CD14-positive monocyte (primary cell): ENCODE data around the gene UBAP2. TPM values are rescaled to one million over a fixed set of nuclear protein-coding genes. Genes with fewer than 3 reads are reported as not detected.

Source experiments
- DNase-seq, 3 donors: peaks; one replicate each; pipeline ENCODE4 v3.0.0-alpha.2; 2011 to 2022
- H2AFZ ChIP-seq: 2 replicates; pipeline ENCODE4 v1.6.0; 2012; ENCODE audit warnings: mild to moderate bottlenecking, low read depth, low read length, inconsistent platforms; ENCODE audit not compliant: insufficient read depth, poor library complexity, severe bottlenecking
- H3K27ac ChIP-seq, 2 donors: 1 replicate in 1 of 2; 2 replicates in 1 of 2; pipeline ENCODE4 v1.5.1; 2012 to 2013; ENCODE audit warnings: low read length in 2 of 2, control low read depth in 1 of 2, inconsistent platforms in 1 of 2, low read depth in 1 of 2, mild to moderate bottlenecking in 1 of 2
- H3K27me3 ChIP-seq, 2 donors: one replicate each; pipeline versions ENCODE4 v1.6.0 to v1.6.1; 2011 to 2013; ENCODE audit warnings: low read length in 2 of 2; ENCODE audit not compliant: control insufficient read depth in 2 of 2, insufficient read depth in 2 of 2
- H3K36me3 ChIP-seq, 2 donors: replicated peaks in 1 of 2; 1 replicate in 1 of 2; 2 replicates in 1 of 2; pipeline versions ENCODE4 v1.5.1 to v1.6.1; 2012 to 2013; ENCODE audit warnings: low read length in 2 of 2, control low read depth in 1 of 2, inconsistent platforms in 1 of 2, mild to moderate bottlenecking in 1 of 2; ENCODE audit not compliant: insufficient read depth in 2 of 2, control insufficient read depth in 1 of 2
- H3K4me1 ChIP-seq, 2 donors: 1 replicate in 1 of 2; 2 replicates in 1 of 2; pipeline versions ENCODE4 v1.5.1 to v1.6.1; 2012 to 2013; ENCODE audit warnings: low read length in 2 of 2, control low read depth in 1 of 2, inconsistent platforms in 1 of 2, mild to moderate bottlenecking in 1 of 2, moderate library complexity in 1 of 2; ENCODE audit not compliant: insufficient read depth in 2 of 2, control insufficient read depth in 1 of 2
- H3K4me2 ChIP-seq: replicated peaks from 2 replicates; pipeline ENCODE3; 2012; ENCODE audit warnings: low read length, moderate library complexity, mild to moderate bottlenecking; ENCODE audit not compliant: poor library complexity, severe bottlenecking; ENCODE audit errors: extremely low read depth
- H3K4me3 ChIP-seq, 3 experiments: fragments of 200-600 bp in 1 of 3; sonication (generic) in 1 of 3; replicated peaks in 1 of 3; 1 replicate in 2 of 3; 2 replicates in 1 of 3; pipeline ENCODE4 v1.5.1; 2011 to 2013; ENCODE audit warnings: low read length in 3 of 3, mild to moderate bottlenecking in 3 of 3, control low read depth in 2 of 3, low read depth in 2 of 3, inconsistent platforms in 1 of 3, moderate library complexity in 1 of 3
- H3K79me2 ChIP-seq: 2 replicates; pipeline ENCODE4 v1.6.0; 2012; ENCODE audit warnings: mild to moderate bottlenecking, control low read depth, inconsistent platforms, low read length, moderate library complexity; ENCODE audit not compliant: insufficient read depth
- H3K9ac ChIP-seq: 2 replicates; pipeline ENCODE4 v1.6.0; 2017; ENCODE audit warnings: low read length, mild to moderate bottlenecking; ENCODE audit not compliant: insufficient read depth, poor library complexity, severe bottlenecking
- H3K9me3 ChIP-seq, 2 donors: replicated peaks in 1 of 2; 1 replicate in 1 of 2; 2 replicates in 1 of 2; pipeline versions ENCODE4 v1.5.1 to v1.6.1; 2012 to 2013; ENCODE audit warnings: low read length in 2 of 2, control low read depth in 1 of 2; ENCODE audit not compliant: control insufficient read depth in 1 of 2, insufficient read depth in 1 of 2
- H4K20me1 ChIP-seq: 2 replicates; pipeline ENCODE4 v1.6.0; 2012; ENCODE audit warnings: mild to moderate bottlenecking, low read length, control low read depth, moderate library complexity; ENCODE audit not compliant: insufficient read depth
- H3K27ac Mint-ChIP-seq, 7 donors: one replicate each; pipeline ENCODE4 v1.8.0; 2020; ENCODE audit warnings: mild to moderate bottlenecking in 7 of 7, mixed read lengths in 7 of 7, moderate library complexity in 6 of 7, inconsistent platforms in 2 of 7
- H3K27me3 Mint-ChIP-seq, 3 donors: one replicate each; pipeline ENCODE4 v1.8.0; 2021 to 2022; ENCODE audit warnings: low read depth in 3 of 3, mild to moderate bottlenecking in 3 of 3, mixed read lengths in 3 of 3, moderate library complexity in 3 of 3, inconsistent platforms in 1 of 3
- H3K36me3 Mint-ChIP-seq, 2 donors: one replicate each; pipeline ENCODE4 v1.8.0; 2020; ENCODE audit warnings: mixed read lengths in 2 of 2, inconsistent platforms in 1 of 2, mild to moderate bottlenecking in 1 of 2
- H3K4me1 Mint-ChIP-seq: one replicate; pipeline ENCODE4 v1.8.0; 2020; ENCODE audit warnings: mild to moderate bottlenecking, mixed read lengths
- H3K4me3 Mint-ChIP-seq, 2 donors: one replicate each; pipeline ENCODE4 v1.8.0; 2020; ENCODE audit warnings: mild to moderate bottlenecking in 2 of 2, mixed read lengths in 2 of 2, moderate library complexity in 1 of 2
- H3K9me3 Mint-ChIP-seq, 7 donors: one replicate each; pipeline ENCODE4 v1.8.0; 2020 to 2022; ENCODE audit warnings: mixed read lengths in 7 of 7, mild to moderate bottlenecking in 6 of 7, moderate library complexity in 6 of 7, inconsistent platforms in 2 of 7
- CTCF ChIP-seq: fragments of 200-600 bp; IDR thresholded peaks from one replicate; pipeline ENCODE4 v1.8.0; 2022; ENCODE audit warnings: antibody characterized with exemption, mild to moderate bottlenecking
- WGBS: methylation state at CpG from one replicate; pipeline ENCODE4 v1.1.5; 2013; ENCODE audit warnings: missing lambda C conversion rate; ENCODE audit not compliant: insufficient coverage; 5-methylcytosine and 5-hydroxymethylcytosine counted together
- intact Hi-C, 2 donors: fragments of 100-400 bp; cut with micrococcal nuclease; formaldehyde crosslinking; loops; one replicate each; pipeline versions ENCODE4 v1.15.0 to v1.15.1; 2023
- polyA plus RNA-seq, 3 donors: library from polyadenylated mRNA; depleted of rRNA in 1 of 3; unstranded in 2 of 3; stranded (reverse) in 1 of 3; fragments of 300-500 nt in 2 of 3; fragments of >200 nt in 1 of 3; fragmentation: Illumina TruSeq in 2 of 3; gene quantifications; 1 replicate in 2 of 3; 2 replicates in 1 of 3; pipeline ENCODE4 v1.2.3, GENCODE V29; 2012 to 2021

Gene UBAP2
- polyA plus RNA-seq, 3 donors: 4.3 to 13.0 (median 5.7) TPM

GRCh38 chr9:33946779-33947535 is 101.7 kb downstream of the UBAP2 start:
- H3K9ac ChIP-seq: no peak overlapping the region
- peaks cover 40 to 79% of the 10 kb centered on the region in 2 donors for H3K36me3 ChIP-seq
- H3K79me2 ChIP-seq: no peaks in the 10 kb centered on the region
- intact Hi-C loops: no loop called here
- 100% methylated on average over 1 of the region's 3 CpGs for WGBS
- H3K27me3 ChIP-seq: no peaks in the 10 kb centered on the region
- H3K27ac ChIP-seq: no peak overlapping the region
- no peak overlapping the region for H3K4me3 Mint-ChIP-seq
- no peak overlapping the region for H2AFZ ChIP-seq
- no peaks in the 10 kb centered on the region for H4K20me1 ChIP-seq
- no peak overlapping the region for H3K4me3 ChIP-seq
- peaks cover 4% of the 10 kb centered on the region for H3K4me1 Mint-ChIP-seq
- no peak overlapping the region for H3K27ac Mint-ChIP-seq
- peaks cover 53 to 69% of the 10 kb centered on the region in 2 donors for H3K36me3 Mint-ChIP-seq
- H3K27me3 Mint-ChIP-seq: no peaks in the 10 kb centered on the region
- no peak overlapping the region for H3K4me2 ChIP-seq
- no peak for DNase-seq
- peaks cover 0 to under 1% of the 10 kb centered on the region in 2 donors for H3K4me1 ChIP-seq
- TF ChIP-seq CTCF: no peak
- H3K9me3 ChIP-seq: no peaks in the 10 kb centered on the region
- H3K9me3 Mint-ChIP-seq: no peaks in the 10 kb centered on the region

GRCh38 chr9:33943389-33943788 is 105.3 kb downstream of the UBAP2 start:
- Histone ChIP-seq H3K9me3 (no peaks in the 10 kb centered on the region), H3K27ac (no peak overlapping the region), H3K79me2 (no peaks in the 10 kb centered on the region), H4K20me1 (no peaks in the 10 kb centered on the region), H3K27me3 (no peaks in the 10 kb centered on the region), H3K4me3 (no peak overlapping the region), H3K9ac (no peak overlapping the region), H3K4me2 (no peak overlapping the region), H3K36me3 (peaks cover 54 to 86% of the 10 kb centered on the region in 2 donors), H2AFZ (no peak overlapping the region), H3K4me1 (no peaks in the 10 kb centered on the region)
- TF ChIP-seq CTCF: no peak
- H3K36me3 Mint-ChIP-seq: peaks cover 63 to 79% of the 10 kb centered on the region in 2 donors
- 96% methylated on average over 2 of the region's 2 CpGs for WGBS
- intact Hi-C loops: no loop called here
- no peaks in the 10 kb centered on the region for H3K9me3 Mint-ChIP-seq
- no peaks in the 10 kb centered on the region for H3K4me1 Mint-ChIP-seq
- H3K27me3 Mint-ChIP-seq: no peaks in the 10 kb centered on the region
- peak overlapping the region in 2 of 7 donors; percentile 76 to 78 for H3K27ac Mint-ChIP-seq
- DNase-seq: no peak
- H3K4me3 Mint-ChIP-seq: no peak overlapping the region
